Vagina (tissue), 2 donors: Measurements from ENCODE around the gene TMEM145. TPM values are rescaled to one million over a fixed set of nuclear protein-coding genes. Genes with fewer than 3 reads are reported as not detected.
A peak's percentile ranks its signal among the peaks of the same experiment; 100 is the strongest.
"Not testable (repeated sequence)": the region's sequence is repeated elsewhere in the genome, so short reads cannot be mapped to it uniquely, and the experiment has no call there.

ENCODE experiments used
- DNase-seq, 2 donors: peaks; one replicate each; pipeline ENCODE4 v3.0.0-alpha.2; 2017; ENCODE audit errors: extremely low spot score in 2 of 2
- H3K27ac ChIP-seq: fragments of 200-600 bp; sonication (generic); one replicate; pipeline ENCODE4 v1.5.1; 2019
- H3K27me3 ChIP-seq: fragments of 200-600 bp; sonication (generic); one replicate; pipeline ENCODE4 v1.5.1; 2019
- H3K36me3 ChIP-seq, 2 donors: fragments of 200-600 bp; sonication (generic); one replicate each; pipeline ENCODE4 v1.5.1; 2017 to 2019
- H3K4me1 ChIP-seq: fragments of 200-600 bp; sonication (generic); one replicate; pipeline ENCODE4 v1.5.1; 2019
- H3K4me3 ChIP-seq, 2 donors: fragments of 200-600 bp; sonication (generic); 1 replicate in 1 of 2; 2 replicates in 1 of 2; pipeline ENCODE4 v1.5.1; 2016 to 2019
- H3K9me3 ChIP-seq: fragments of 200-600 bp; sonication (generic); one replicate; pipeline ENCODE4 v1.5.1; 2019
- CTCF ChIP-seq, 3 experiments: fragments of 450-650 bp in 2 of 3; fragments of 200-600 bp in 1 of 3; sonication (generic) in 1 of 3; IDR thresholded peaks; one replicate each; pipeline ENCODE4 v1.5.1; 2017 to 2019; ENCODE audit warnings: antibody characterized with exemption in 3 of 3, mild to moderate bottlenecking in 2 of 3, moderate library complexity in 2 of 3
- POLR2A ChIP-seq, 2 donors: fragments of 450-650 bp; IDR thresholded peaks; one replicate each; pipeline ENCODE4 v1.6.1; 2017; ENCODE audit warnings: antibody characterized with exemption in 2 of 2, mild to moderate bottlenecking in 2 of 2, moderate library complexity in 2 of 2
- POLR2AphosphoS5 ChIP-seq, 2 donors: sonication (generic); formaldehyde crosslinking; IDR thresholded peaks; one replicate each; pipeline ENCODE4 v1.9.0; 2017; ENCODE audit warnings: antibody characterized with exemption in 2 of 2, mild to moderate bottlenecking in 2 of 2, low read depth in 1 of 2; ENCODE audit not compliant: insufficient read depth in 1 of 2
- intact Hi-C: fragments of 100-400 bp; cut with DNase I; formaldehyde crosslinking; loops from one replicate; pipeline ENCODE4 v1.15.1; 2023
- total RNA-seq: library from RNA; depleted of rRNA; stranded (reverse); fragments of >200 nt; gene quantifications from one replicate; pipeline ENCODE4 v1.2.3, GENCODE V29; 2016

Gene TMEM145
- not detected for total RNA-seq

- Histone ChIP-seq H3K9me3 (no peaks in the 10 kb centered on the region), H3K4me3 (peak within 1 kb of the TSS; percentile 28 to 35), H3K27me3 (no peaks in the 10 kb centered on the region), H3K27ac (no peak within 1 kb of the TSS), H3K36me3 (no peaks in the 10 kb centered on the region), H3K4me1 (peaks cover 12% of the 10 kb centered on the region)
- TF ChIP-seq POLR2A (IDR thresholded peaks at IDR 0.05): no peak
- no peak for TF ChIP-seq POLR2AphosphoS5 (IDR thresholded peaks at IDR 0.05; ENCODE audit: insufficient read depth in 1 of 2, low read depth in 1 of 2)
- no peak for TF ChIP-seq CTCF (IDR thresholded peaks at IDR 0.05)
- intact Hi-C loops: no loop called here
- no peak for DNase-seq
Observed at GRCh38 chr19:42313096-42313839, at the start of gene TMEM145. Gene TMEM145 (plus strand): TSS chr19:42313309. CDS start chr19:42313377, 68 bp downstream.

- H3K9me3 ChIP-seq, H3K4me3 ChIP-seq, intact Hi-C loops, H3K36me3 ChIP-seq, DNase-seq, H3K27me3 ChIP-seq, H3K27ac ChIP-seq: not testable (repeated sequence)
- H3K4me1 ChIP-seq: peaks cover 26% of the 10 kb centered on the region
Observed at GRCh38 chr19:42266105-42266504, 47.0 kb upstream of the TMEM145 start.

GRCh38 chr19:42266928-42267603 lies 46.0 kb upstream of the TMEM145 start:
- H3K27me3 ChIP-seq, DNase-seq, intact Hi-C loops, H3K36me3 ChIP-seq, H3K4me3 ChIP-seq, H3K9me3 ChIP-seq: not testable (repeated sequence)
- peak overlapping the region; percentile 98 for H3K27ac ChIP-seq
- peaks cover 35% of the 10 kb centered on the region for H3K4me1 ChIP-seq

- DNase-seq: no peak
- intact Hi-C loops: no loop called here
- H3K9me3 ChIP-seq: no peaks in the 10 kb centered on the region
Observed at GRCh38 chr19:42267644-42268141, 45.4 kb upstream of the TMEM145 start.

GRCh38 chr19:42268142-42268703 lies 44.9 kb upstream of the TMEM145 start:
- Histone ChIP-seq H3K4me1 (peaks cover 38% of the 10 kb centered on the region), H3K27me3 (no peaks in the 10 kb centered on the region), H3K36me3 (peaks cover 0 to 6% of the 10 kb centered on the region in 2 donors), H3K27ac (peak overlapping the region; percentile 98), H3K9me3 (no peaks in the 10 kb centered on the region), H3K4me3 (peak overlapping the region; percentile 72 to 76)
- intact Hi-C loops: no loop called here
- peak; percentile 100 for DNase-seq
- TF ChIP-seq POLR2A (IDR thresholded peaks at IDR 0.05) (peak in 1 of 2 donors; percentile 90), POLR2AphosphoS5 (IDR thresholded peaks at IDR 0.05; ENCODE audit: insufficient read depth in 1 of 2, low read depth in 1 of 2) (peak; percentile 96 to 98), CTCF (IDR thresholded peaks at IDR 0.05) (no peak)

More at GRCh38 chr19:42267644-42268141, 45.4 kb upstream of the TMEM145 start:
- H3K36me3 ChIP-seq: peaks cover 0 to under 1% of the 10 kb centered on the region in 2 donors
- H3K27ac ChIP-seq: peak overlapping the region; percentile 98
- H3K27me3 ChIP-seq: no peaks in the 10 kb centered on the region
- peak overlapping the region; percentile 72 to 76 for H3K4me3 ChIP-seq
- TF ChIP-seq POLR2A (IDR thresholded peaks at IDR 0.05): no peak
- peak in 1 of 3 experiments; percentile 12 for TF ChIP-seq CTCF (IDR thresholded peaks at IDR 0.05)
- H3K4me1 ChIP-seq: peaks cover 38% of the 10 kb centered on the region
